Measurements from ENCODE around the gene GFER.
"Not testable (repeated sequence)": the region's sequence is repeated elsewhere in the genome, so short reads cannot be mapped to it uniquely, and the experiment has no call there.

Gene GFER

DNA sequence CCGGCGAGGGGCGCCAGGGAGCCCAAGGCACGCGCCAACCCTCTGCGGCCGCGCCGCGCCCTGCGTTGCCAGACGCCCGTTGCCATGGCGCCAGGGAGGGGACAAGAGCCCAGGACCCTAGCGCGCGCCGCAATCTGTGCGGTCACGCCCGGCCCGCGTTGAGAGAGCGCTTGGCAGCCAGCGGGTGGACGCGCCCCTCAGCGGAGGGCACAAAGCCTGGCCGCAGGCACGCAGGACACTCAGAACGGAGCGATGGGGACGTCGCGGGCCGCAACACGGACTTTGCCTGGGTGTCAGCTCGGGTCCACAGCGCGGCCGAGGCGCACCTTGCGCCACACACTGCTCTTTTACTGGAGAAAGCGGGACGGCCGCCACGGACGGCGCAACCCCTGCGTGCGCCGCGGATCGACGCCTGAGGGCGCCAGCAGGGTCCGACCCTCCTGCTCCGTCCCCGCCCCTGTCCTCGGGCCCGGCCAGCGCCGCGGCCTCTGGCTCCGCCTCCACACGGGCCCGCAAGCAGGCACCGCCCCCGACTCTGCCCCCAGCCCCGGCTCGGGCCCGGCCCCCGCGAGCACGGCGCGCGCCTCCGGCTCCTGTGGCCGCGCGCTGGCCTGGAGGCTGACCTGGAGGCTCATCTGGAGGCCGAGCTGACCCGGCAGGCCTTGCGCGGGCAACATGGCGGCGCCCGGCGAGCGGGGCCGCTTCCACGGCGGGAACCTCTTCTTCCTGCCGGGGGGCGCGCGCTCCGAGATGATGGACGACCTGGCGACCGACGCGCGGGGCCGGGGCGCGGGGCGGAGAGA is at the start of gene GFER:
Gene GFER, plus strand, starts transcription at position 650 of the 803 bp plus-strand sequence. Its CDS starts 26 bp downstream, at position 676.
- DNase-seq (ENCODE audit: low read depth in 2 of 2, low spot score in 1 of 2) = no peak

DNA sequence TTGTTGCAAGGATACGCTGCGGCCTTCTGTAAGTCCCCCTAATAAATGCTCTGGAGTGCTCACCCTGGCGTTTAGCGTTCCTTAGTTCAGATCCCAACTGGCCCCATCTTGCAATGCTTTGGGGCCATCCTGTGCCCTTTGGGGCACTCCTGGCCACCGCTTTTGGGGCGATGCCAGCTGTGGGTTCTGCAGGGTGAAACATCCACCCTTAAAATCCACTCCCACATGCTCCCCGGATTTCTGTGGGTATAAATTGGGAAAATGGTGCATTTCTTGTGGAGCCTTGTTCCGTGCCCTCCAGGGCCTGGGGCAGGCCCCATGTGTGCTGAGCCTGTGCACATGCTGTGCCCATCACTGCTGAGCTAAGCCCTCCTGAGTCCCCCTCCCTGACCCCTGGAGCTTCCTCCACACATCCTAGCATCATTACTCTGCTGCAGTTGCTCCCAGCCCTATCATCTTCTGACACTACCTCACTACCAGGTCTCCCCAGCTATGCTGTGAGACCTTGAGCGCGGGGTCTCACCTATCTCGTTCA is 47.0 kb upstream of the GFER start:
- no peak for DNase-seq (ENCODE audit: low read depth in 2 of 2, low spot score in 1 of 2)

DNA sequence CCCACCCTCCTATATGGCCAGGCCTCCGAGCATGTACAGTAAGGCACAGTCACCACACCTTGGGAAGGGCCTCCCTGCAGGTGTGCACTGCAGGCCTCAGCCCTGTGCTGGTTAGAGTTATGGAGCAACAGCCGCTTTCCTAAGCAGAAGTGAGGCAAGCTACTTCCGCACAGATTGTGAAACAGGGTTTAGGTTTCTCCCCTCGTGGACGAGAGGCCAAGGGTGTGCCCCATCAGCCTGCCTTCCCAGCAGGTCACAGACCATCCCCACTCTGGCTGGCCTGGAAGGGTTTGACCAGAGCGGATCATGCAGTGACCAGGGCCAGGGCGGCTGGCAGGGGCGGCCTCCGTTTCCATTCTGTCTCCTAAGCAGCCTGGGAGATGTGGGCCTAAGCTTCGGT is 45.7 kb upstream of the GFER start:
- DNase-seq (ENCODE audit: low read depth in 2 of 2, low spot score in 1 of 2) = no peak

GRCh38 chr16:1938910-1939309 is 45.1 kb upstream of the GFER start:
- no peak for DNase-seq (ENCODE audit: low read depth in 2 of 2, low spot score in 1 of 2)

DNA sequence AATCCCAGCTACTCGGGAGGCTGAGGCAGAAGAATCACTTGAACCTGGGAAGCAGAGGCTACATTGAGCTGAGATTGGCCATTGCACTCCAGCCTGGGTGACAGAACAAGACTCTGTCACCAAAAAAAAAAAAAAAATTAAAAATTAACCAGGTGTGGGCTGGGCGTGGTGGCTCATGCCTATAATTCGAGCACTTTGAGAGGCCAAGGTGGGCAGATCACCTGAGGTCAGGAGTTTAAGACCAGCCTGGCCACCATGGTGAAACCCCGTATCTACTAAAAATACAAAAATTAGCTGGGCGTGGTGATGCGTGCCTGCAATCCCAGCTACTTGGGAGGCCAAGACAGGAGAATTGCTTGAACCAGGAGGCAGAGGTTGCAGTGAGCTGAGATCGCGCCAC is 44.2 kb upstream of the GFER start:
- DNase-seq (ENCODE audit: low read depth in 2 of 2, low spot score in 1 of 2) = not testable (repeated sequence)

DNA sequence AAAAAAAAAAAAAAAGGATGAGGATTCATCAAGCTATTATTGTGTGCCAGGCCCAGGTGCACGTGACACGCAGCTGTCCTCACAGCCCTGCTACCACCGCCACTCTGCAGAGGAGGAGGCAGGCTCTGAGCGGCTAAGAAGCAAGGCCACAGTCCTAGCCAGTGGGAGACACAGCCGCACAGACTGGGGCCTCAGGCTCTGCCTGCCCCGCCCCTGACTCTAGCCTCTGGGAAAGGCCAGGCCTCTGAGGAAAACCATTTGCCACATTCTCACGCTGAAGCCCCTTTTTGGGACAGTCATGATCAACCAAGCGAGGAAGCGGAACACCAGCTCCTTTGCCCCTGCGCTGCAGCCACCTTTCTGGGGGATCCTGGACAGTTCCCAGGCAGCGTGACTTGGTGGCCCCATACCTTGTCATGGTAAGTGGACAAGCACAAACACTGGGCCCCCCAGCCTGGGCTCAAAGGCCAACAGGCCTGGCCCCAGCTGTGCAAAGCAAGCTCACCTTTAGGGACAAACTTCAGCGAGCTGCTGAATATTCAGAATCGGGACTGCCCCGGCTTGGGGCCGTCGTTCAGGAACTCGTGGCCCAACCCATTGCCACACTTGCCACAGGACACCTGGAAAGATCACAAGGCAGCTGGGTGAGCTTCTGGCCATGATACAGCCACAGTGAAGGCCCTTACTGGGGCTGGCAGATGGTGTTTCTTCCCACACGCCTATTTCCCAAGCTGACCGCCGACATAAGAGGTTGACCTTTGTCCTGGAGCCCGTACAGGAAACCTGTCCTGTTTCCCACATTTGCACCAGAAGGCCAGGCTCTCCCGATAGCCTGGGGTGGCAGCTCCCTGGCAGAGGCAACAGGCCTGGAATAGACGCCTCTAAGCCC is 43.5 kb upstream of the GFER start:
- DNase-seq (ENCODE audit: low read depth in 2 of 2, low spot score in 1 of 2) = no peak

GRCh38 chr16:1941162-1942046 is 42.6 kb upstream of the GFER start:
- DNase-seq (ENCODE audit: low read depth in 2 of 2, low spot score in 1 of 2) = no peak

GRCh38 chr16:1942047-1942809 is 41.8 kb upstream of the GFER start:
- DNase-seq (ENCODE audit: low read depth in 2 of 2, low spot score in 1 of 2) = no peak

- DNase-seq (ENCODE audit: low read depth in 2 of 2, low spot score in 1 of 2) = peak; percentile 95 to 99
These were observed 40.9 kb upstream of the GFER start, which contains the start of gene MSRB1 for GRCh38 chr16:1942810-1943726. TSS of gene MSRB1 (minus strand) at chr16:1943199. CDS start at chr16:1943156, 43 bp downstream.

DNA sequence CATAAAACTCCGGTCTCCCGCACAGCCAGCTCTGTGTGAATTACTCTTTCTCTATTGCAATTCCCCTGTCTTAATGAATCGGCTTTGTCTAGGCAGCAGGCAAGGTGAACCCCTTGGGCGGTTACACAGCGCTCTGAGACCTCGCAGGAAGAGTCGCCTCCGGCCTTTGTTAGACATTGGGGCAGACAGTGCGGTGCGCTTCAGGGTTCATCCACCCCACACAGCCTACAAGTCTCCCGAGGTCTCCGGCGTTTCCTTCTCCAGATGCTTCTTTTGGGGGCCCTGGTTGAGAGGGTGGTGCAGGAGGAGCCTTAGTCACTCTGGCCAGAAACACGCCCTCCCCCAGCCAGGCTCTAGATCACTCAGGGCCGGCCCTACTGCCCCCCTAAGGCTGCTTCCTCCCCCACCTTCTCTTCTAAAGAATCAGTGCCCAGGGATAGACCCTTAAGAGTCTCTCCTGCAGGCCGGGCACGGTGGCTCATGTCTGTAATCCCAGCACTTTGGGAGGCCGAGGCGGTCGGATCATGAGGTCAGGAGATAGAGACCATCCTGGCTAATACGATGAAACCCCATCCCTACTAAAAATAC is 39.3 kb upstream of the GFER start:
- DNase-seq (ENCODE audit: low read depth in 2 of 2, low spot score in 1 of 2) = no peak

DNA sequence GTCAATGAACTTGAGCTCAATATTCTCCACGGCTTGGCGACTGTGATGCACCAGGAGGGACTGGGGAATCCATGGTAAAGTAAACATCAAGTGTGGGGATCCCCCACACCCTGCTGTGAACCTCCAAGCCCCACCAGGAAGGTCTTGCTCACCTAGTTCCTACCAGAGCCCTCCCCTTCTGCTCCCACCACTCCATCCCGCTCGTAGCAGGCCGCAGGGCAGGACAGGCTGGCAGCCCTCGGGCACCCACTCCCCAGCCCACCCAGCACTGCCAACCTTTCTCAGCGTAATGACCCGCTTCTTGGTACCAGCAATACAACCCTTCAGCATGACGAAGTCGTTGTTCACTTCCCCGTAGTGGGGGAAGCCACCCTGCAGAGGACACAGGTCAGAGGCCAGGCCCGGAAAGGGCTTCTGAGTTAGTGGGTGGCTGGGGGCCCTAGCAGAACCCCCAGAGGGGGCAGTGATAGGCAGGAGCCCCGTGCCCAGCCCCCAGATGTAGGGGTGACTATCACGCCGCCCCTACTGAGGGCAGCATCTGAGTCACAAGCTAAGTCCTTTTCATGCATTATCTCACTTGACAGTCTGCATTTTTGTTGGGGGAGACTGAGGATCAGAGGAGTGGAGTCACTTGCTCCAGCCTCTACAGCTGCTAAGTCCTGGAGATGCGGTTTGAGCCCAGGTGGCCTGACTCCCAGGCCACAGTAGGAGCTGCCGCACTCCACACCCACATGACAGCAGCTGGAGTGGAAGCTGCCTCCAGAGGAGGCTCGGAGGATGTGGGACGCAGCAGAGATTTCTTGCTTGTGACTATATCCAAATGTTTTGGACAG is 38.2 kb upstream of the GFER start:
- no peak for DNase-seq (ENCODE audit: low read depth in 2 of 2, low spot score in 1 of 2)

GRCh38 chr16:1946495-1947368 is 37.3 kb upstream of the GFER start:
- DNase-seq (ENCODE audit: low read depth in 2 of 2, low spot score in 1 of 2) = no peak

DNA sequence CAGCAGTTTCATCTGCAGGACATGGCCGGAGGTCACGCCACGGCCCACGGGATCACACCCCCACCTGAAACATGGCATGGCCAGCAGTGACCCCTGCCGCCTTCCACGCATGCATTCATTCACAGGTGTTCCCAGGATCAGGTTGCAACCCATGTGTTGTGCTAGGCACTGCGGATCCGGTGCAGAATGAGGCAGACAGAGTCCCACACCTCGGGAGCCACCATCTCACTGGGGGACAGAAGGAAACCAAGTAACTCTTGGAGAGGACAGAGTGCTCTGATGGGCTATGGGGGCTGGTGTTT is 36.7 kb upstream of the GFER start:
- no peak for DNase-seq (ENCODE audit: low read depth in 2 of 2, low spot score in 1 of 2)

DNA sequence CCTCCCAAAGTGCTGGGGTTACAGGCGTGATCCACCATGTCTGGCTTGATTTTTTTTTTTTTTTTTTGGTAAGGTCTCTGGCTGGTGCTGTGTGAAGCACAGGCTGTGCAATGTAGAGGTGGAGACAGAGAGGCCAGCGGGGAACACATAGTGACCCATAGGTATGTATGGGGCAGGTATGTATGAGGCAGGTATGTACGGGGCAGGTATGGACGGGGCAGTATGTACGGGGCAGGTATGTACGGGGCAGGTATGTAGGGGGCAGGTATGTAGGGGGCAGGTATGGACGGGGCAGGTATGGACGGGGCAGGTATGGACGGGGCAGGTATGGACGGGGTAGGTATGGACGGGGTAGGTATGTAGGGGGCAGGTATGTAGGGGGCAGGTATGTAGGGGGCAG is 34.5 kb upstream of the GFER start:
- no peak for DNase-seq (ENCODE audit: low read depth in 2 of 2, low spot score in 1 of 2)

GRCh38 chr16:1950047-1950446 is 33.9 kb upstream of the GFER start:
- DNase-seq (ENCODE audit: low read depth in 2 of 2, low spot score in 1 of 2) = no peak

DNA sequence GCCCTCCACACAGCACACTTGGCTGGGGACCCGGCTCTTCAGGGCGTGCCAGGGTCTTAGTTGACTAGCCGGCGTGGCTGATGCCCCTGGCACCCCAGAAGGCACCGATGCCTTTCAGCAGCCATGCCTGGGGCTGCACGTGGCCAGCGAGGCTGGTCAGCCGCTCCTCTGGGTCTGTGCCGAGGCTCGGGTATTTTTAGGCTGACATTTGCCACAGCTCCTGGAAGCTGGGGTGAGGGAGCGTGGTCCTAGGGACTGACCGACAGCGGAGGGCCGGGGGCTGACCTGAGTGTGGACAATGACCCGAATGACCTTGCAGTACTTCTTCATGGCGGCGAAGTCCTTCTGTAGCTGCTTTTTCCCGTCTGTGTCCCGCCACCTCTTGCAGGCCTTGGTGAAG is 33.4 kb upstream of the GFER start:
- DNase-seq (ENCODE audit: low read depth in 2 of 2, low spot score in 1 of 2) = no peak

DNA sequence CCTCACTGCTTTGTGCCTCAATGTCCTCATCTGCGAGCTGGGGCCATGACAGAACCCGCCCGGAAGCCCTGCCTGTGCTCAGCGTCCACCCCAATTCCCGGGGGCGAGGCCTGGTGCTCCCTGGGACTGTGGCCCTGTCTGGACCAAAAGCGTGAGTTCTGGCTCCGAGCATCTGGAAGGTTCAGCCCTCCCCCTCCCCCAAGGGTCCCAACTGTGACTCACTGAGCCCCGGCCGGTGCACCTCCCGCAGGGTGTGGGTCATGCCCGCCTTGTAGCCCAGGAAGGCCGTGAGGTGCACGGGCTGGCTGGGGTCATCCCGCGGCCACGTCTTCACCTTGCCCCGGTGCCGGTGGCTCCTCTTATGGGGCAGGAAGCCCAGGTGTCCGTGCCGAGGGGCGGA is 30.3 kb upstream of the GFER start:
- DNase-seq (ENCODE audit: low read depth in 2 of 2, low spot score in 1 of 2) = no peak
